GM21447 (cell line): Measurements from ENCODE around the gene PPM1N.
"Not testable (repeated sequence)": the region's sequence is repeated elsewhere in the genome, so short reads cannot be mapped to it uniquely, and the experiment has no call there.

ENCODE experiments used
- ATAC-seq: cut with Tn5 transposase; IDR thresholded peaks from one replicate; pipeline ENCODE4 v1.9.1; 2021; ENCODE audit not compliant: unreplicated experiment

The PPM1N gene

DNA sequence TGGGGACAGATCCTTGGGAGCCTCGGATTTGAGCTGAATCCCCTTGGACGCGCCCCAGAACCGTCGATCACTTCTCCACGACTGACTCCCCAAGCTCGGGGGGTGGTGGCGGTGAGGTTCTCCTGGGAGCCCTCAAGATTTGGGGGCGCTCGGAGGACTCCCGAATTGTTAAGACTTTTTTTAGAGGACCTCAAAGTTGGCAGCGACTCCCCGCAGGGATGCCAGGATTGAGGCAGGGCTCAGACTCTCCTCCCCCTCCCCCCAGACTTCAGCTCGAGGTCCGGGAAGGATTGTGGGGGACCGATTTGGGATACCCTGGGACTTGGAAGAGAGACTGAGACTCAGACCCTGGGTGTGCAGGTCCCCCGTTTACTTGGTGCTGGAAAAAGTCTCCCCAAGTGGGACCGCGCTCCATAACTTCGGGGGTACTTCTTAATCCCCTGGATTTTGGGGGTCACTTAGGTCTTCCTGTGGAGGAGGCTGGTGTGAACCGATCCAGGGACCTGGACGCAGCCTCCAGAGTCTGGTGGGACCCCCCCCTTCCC is 9.7 kb downstream of the PPM1N start:
- ATAC-seq = no peak

DNA sequence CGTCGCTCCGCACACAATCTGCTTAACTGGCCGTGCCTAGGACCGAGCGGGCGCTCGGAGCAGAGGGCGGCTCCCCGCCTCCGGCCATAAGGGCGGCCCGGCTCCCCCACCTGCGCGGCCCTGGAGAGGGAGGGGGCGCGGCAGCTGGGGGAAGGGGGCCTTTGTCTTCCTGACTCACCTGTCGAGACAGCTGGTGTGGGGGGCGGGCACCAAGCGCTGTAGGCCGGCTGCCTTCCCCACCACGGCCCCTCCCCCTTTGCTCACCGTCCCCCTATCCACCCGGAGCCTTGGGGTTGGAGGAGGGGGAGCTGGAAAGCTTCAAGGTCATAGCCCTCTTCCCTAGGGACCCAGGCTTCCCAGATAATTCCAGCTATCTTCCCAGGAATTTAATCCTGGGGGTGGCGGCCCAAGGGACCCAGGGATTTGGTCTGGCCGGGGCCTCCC is 10.2 kb downstream of the PPM1N start:
- ATAC-seq = no peak

DNA sequence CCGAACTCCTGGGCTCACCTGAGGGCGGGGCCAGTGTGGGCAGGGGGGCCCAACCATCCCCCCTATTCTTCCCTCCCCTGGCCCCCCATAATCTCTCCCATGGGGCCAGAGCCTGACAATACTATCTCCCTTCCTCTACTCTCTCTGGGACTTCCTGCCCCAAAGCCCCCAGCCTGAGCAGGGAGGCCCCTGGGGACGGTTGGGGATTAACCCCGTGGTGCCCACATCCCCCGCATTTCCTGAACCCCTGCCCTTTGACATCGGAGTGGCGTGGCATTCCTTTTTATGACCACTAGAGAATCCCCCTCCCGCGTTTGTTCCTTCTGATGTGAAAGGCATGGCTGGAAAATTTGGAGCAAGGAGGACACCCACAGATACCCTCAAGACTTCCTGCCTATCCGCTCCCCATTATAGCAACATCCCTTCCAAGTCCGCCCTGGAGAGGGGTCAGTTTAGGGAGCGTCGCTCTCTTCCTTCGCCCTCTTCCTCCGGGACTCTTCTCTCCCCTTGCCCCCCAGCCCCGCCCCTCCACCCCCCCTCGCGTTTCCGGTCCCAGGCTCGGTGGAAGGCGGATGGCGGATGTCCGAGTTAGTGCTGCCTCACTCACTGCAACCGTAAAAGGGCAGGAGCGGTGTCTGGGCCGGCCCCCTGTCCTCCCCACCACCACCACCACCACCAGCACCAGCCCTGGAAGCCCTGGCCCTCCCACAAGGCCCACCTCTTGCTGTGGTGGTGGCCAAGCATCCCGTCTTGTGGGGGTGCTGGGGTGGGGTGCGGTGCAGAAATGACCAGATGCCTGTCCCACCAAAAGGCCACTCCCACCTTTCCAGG is 10.8 kb downstream of the PPM1N start:
- ATAC-seq = peak; percentile 26

DNA sequence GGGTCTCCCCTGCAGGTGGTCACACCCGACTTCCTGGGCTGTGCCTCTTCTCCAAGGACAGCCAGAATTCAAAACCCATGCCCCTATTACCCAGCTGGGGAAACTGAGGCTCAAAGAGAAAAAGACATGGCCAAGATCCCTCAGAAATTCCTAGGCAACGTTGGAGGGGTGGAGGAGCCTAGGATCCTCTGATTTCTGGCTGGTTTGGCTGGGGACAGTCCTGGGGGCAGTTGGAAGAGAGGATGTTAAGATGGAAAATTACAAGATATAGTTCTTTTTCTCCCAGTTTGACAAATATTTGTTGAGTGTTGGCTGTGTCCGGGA is 11.4 kb downstream of the PPM1N start:
- ATAC-seq = no peak

DNA sequence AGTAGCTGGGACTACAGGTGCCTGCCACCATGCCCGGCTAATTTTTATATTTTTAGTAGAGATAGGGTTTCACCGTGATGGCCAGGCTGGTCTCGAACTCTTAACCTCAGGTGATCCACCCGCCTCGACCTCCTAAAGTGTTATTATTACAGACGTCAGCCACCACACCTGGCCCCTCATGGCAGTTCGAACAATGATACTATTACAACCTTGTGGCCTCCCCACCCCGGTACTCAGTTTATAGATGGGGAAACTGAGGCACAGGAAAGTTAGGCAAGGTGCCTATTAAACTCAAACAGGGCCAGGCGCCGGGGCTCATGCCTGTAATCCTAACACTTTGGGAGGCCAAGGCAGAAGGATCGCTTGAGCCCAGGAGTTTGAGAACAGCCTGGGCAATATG is 12.1 kb downstream of the PPM1N start:
- ATAC-seq = not testable (repeated sequence)

DNA sequence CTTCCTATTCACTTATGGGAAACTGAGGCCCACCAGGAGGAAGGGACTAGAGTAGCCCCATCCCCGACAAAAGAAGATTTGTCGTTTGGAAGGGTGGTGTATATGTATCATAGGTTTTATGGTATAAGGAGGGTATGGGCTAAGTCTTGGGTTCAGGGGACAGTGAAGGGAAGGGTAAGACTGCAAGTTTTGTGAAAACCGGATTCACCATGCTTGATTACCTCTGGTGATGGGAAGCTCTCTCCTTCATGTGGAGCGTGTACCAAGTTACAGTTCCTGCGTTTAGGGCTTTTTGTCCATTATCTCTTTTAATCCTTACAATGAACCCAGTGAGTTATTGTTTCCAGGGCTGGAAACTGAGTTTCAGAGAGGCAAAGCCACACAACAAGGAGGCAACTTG is 12.8 kb downstream of the PPM1N start:
- ATAC-seq = no peak

DNA sequence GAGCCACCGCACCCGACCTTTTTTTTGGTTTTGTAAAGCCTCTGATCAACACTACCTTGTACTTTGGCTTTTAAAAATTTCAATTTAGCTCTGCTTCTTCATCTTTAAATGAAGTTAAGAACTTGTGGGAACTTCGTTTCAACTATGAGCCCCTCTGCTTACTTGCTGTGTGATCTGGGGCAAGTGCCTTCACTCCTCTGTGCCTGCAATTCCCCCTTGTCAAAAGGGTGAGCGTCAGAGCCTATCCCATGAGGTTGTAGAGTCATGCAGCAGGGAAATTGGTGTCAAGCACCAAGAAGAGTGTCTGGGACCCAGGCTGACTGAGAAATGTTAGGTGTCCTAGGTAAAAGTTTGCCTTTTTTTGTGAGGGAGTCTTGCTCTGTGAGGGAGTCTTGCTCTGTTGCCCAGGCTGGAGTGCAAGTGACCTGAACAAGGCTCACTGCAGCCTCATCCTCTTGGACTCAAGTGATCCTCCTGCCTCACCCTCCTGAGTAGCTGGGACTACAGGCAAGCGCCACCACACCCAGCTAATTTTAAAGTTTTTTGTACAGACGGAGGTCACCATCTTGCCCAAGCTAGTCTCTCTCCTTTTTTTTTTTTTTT is 14.7 kb downstream of the PPM1N start:
- ATAC-seq = no peak

DNA sequence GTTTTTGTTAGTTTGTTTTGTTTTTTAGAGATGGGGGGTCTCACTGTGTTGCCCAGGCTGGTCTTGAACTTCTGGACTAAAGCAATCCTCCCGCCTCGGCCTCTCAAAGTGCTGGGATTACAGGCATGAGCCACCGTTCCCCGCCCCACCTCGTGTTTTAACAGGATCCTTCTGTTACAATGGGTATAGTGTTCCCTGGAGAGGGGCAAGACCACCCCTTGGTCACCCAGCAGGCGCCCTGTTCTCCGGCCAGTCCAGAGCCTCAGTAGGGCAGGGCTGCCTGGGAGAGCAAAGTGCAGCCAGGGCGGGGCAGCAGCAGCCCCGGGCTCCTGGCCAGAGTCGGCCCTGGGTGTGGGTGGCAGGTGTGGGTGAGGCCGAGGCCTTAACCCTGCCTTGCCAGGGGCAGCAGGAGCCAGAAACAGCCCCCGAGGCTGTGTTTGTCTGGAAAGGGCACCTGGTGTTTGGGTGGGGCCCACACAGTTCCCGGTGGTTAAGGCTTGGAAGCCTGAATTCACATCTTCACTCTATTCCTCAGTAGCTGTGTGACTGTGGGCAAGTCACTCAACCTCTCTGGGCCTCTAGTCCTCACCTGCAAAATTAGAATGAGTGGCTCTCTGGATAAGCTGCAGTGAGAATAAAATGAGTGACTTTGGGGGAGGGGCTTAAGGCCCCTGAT is 16.3 kb downstream of the PPM1N start:
- peak; percentile 10 for ATAC-seq

DNA sequence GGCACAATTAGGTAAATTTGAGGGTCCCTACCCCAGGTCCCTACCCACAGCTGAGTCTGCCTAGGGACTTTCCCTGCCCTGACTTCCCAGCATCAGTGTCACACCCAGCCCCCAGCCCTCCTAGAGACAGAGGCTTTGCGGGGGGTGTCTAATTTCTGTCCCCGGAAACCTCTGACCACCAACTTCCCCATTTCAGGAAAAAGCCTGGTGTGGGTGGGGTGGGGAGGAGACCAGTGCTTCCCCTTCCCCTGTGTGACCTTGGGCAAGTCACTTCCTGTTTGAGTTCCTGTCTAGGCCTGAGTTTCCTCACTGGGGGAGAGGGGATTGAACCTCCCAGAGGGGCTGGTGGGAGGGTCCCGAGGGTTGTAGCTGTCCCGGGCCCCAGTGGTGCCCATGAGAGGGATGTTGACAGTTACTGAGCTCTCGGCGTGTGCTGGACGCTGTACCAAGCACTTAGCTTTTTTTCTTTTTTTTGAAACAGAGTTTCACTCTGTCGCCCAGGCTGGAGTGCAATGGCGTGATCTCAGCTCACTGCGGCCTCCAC is 16.9 kb downstream of the PPM1N start:
- ATAC-seq = peak; percentile 37

DNA sequence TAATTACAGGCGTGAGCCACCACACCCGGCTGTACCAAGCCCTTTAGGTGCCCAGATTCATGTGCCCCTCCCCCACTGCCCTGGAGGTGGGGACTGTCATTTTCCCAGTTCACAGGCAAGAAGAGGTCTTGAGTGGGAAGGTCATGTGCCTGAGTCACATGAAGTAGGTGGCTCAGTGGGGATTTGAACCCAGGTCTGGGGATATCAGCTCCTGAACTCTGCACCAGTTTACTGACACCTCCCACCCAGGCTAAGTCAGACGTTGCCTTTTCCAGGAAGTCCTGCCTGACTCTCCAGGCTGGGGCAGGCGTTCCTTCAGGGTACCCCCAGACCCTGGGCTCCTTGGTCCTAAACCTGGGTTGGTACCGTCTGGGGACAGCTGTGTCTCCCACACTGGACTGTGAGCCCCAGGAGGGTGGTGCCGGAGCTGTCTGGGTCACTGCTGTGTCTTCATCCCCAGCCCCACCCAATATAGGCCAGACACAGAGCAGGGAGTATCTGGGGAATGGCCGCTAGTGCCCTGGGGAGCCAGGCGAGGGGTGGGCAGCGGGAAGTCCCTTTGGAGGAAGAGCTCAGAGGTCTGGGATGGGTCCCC is 17.7 kb downstream of the PPM1N start:
- ATAC-seq = no peak

DNA sequence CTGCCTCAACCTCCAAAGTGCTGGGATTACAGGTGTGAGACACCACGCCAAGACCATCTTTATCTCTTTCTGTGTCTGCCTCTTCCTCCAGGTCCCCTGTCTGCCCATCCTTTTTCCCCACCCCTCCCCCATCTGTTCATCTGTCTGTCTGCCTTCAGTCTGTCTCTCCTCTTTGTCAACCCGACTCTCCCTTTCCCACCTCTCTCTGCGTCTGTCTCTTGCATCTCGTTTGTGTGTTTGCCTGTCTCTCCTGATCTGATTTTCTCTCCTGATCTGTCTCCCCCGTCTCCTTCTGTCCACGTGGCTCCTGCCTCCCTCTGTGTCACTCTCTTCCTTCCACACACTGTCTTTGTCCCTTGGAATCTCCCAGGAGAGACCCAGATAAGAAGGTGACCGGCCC is 19.0 kb downstream of the PPM1N start:
- no peak for ATAC-seq

DNA sequence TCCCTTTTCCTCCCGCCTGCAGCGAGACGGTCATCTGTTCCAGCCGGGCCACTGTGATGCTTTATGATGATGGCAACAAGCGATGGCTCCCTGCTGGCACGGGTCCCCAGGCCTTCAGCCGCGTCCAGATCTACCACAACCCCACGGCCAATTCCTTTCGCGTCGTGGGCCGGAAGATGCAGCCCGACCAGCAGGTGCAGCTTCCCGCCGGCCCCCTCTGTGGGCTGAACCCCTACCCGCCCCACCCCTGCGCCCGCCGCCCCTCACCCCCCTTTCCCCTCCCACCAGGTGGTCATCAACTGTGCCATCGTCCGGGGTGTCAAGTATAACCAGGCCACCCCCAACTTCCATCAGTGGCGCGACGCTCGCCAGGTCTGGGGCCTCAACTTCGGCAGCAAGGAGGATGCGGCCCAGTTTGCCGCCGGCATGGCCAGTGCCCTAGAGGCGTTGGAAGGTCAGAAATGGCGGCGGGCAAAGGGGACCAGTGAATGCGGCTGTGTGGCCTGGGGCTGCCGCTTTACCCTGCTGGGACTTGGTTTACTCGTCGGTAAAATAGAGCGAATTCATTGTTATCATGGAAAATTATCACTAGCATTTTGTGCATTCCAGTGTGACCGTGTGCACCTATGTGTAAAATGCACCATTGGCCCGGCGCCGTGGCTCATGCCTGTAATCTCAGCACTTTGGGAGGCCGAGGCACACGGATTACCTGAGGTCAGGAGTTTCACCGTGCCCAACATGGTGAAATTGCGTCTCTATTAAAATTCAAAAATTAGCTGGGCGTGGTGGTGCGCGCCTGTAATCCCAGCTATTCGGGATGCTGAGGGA is 19.6 kb downstream of the PPM1N start:
- ATAC-seq = no peak

DNA sequence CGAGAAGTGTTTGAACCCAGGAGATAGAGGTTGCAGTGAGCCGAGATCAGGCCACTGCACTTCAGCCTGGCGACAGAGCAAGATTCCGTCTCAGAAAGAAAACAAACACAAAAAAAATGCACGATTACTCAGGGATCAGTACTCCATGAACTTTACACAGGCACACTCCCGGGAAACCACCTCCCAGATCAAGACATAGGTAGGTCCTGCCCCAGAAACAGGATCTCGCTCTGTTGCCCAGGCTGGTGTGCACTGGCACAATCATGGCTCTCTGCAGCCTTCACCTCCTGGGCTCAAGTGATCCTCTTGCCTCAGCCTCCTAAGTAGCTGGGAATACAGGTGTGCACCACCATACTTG is 20.2 kb downstream of the PPM1N start:
- no peak for ATAC-seq

DNA sequence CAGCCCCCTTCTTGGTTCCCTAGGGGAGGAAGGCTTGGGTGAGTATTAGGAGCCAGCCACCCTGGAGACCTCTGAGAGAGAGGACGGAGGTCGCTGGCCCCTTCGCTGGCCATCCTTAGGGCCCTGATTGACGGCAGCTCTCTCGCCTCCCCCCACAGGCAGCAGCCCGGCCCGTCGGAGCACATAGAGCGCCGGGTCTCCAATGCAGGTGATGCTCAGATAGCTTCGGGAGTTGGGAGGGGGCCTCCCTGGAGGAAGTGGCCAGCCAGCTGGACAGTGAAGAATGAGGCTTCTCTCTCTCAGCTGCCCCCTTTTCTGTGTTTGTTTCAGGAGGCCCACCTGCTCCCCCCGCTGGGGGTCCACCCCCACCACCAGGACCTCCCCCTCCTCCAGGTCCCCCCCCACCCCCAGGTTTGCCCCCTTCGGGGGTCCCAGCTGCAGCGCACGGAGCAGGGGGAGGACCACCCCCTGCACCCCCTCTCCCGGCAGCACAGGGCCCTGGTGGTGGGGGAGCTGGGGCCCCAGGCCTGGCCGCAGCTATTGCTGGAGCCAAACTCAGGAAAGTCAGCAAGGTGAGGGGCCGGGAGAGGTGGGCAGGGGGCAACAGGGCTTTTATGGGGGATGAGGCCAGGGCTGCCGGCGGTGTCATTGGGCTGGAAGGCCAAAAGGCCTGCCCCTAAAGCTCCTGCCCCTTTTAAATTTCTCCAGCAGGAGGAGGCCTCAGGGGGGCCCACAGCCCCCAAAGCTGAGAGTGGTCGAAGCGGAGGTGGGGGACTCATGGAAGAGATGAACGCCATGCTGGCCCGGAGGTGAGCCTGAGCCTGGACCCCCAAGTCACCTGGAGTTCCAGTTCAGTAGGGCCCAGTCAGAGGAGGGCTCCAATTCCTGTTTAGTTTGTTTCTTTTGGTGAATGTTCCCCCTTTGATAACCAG is 24.0 kb downstream of the PPM1N start:
- ATAC-seq = no peak

DNA sequence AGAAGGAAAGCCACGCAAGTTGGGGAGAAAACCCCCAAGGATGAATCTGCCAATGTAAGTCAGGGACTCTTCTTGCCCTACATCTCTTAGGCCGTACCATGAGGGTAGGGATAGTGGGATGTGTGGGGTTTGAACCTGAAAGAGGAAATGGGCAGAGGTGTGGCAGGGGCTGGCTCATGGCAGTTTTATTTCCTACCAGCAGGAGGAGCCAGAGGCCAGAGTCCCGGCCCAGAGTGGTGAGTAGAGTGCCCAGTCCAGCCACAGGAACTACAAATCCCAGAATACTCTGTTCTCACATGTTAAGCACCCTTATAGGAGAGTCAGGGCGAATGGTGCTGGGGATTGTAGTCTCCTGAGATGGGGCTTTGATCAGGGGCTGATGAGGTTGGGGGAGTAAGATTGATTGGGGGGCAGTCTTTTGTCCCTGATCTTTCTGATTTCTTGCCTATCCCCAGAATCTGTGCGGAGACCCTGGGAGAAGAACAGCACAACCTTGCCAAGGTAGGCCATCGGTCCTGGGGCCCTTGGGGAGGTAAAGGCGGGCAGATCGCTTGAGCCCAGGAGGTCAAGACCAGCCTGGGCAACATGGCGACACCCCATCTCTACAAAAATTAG is 25.5 kb downstream of the PPM1N start:
- ATAC-seq = peak; percentile 82

DNA sequence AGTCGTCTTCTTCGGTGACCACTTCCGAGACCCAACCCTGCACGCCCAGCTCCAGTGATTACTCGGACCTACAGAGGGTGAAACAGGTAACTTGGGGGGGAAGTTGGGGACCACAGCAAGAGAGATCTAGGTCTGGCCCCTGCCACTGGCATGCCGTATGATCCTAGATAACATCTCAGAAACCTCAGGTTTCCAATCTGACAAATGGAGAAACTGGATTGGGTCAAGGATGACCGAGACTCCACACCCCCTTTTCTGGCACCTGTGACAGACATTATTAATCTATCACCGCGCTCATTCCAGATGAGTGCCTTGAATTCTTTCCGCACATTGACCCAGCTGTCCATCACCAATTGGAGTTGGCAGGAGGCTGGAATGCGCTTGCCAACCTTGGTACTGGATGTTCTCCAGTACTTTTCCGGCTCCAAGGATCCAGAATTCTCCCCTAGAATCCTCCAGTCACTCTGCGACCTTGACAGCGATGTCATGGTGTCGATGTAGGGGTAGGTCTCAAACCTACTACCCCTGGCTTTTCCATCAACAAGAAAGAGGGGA is 26.4 kb downstream of the PPM1N start:
- ATAC-seq = no peak

DNA sequence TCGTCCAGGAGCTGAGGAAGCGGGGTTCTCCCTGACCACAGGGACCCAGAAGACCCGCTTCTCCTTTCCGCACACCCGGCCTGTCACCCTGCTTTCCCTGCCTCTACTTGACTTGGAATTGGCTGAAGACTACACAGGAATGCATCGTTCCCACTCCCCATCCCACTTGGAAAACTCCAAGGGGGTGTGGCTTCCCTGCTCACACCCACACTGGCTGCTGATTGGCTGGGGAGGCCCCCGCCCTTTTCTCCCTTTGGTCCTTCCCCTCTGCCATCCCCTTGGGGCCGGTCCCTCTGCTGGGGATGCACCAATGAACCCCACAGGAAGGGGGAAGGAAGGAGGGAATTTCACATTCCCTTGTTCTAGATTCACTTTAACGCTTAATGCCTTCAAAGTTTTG is 27.9 kb downstream of the PPM1N start:
- ATAC-seq = no peak

DNA sequence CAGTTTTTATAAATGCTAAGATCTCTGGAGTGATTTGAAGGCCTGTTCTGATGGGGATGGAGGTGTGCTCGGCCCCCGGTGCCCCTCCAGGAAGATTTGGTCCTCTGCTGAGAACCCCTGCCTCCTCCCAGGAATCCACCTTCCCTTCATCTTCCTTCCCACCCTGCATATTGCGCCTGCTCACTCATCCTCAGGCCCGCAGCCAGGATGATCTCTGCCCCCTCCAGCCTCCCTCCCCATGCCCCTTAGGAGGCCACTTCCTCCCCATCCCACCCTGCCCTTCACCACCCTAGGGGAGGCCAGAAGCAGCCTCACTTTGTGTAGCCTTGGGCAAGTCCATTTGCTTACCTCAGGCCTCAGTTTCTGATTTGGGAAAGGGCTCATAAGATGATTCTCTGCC is 28.7 kb downstream of the PPM1N start:
- no peak for ATAC-seq

DNA sequence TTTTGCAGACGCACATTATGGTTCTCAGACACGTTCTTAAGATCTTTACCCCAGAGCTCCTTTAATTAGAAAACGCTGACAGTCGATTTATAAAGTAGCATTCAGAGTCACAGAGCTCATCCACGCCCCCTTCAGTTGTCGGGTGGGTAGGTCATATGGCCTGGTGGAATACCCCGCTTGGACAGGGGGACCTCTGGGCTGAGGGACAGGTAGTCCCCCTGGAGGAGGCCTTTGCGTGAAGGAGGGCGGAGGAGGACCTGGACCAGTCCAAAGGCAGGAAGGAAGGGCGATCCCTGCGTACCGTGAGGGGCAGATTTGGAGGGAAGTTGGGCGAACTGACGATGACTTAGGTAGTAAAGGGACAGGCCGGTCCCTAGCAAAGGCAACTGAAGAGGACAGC is 29.5 kb downstream of the PPM1N start:
- ATAC-seq = no peak
